ENCODE data around the gene PDPK1.

DNA sequence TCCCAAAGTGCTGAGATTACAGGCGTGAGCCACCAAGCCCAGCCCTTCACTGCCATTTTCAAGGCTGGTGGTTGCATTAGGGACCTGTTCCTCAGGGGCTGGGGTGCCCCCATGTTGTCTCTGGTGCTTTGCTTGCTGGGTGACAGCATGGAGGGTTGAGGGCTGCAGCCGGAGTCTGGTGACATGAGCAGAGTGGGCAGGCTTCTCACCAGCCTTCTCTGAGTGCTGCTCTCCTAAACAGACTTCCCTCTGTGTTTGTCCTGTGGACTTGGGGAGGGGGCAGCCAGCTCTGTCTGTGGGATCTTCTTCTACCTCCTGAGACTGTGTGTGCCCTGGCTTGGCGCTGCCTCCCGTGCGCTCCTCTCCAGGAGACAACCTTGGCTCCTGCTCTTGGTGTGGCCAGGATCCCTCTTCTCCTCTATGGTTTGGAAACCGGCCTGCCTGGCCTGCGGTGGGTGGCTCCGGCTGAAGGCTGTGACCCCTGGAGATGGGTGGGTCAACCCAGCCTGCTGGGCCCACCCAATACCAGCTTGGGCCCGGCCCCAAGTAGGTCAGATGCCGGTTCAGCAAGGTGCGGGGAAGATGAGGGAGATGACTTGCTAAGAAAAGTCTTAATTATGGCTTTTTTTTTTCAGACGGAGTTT lies 72.1 kb downstream of the PDPK1 start:
- TF ChIP-seq, protein P1, sequence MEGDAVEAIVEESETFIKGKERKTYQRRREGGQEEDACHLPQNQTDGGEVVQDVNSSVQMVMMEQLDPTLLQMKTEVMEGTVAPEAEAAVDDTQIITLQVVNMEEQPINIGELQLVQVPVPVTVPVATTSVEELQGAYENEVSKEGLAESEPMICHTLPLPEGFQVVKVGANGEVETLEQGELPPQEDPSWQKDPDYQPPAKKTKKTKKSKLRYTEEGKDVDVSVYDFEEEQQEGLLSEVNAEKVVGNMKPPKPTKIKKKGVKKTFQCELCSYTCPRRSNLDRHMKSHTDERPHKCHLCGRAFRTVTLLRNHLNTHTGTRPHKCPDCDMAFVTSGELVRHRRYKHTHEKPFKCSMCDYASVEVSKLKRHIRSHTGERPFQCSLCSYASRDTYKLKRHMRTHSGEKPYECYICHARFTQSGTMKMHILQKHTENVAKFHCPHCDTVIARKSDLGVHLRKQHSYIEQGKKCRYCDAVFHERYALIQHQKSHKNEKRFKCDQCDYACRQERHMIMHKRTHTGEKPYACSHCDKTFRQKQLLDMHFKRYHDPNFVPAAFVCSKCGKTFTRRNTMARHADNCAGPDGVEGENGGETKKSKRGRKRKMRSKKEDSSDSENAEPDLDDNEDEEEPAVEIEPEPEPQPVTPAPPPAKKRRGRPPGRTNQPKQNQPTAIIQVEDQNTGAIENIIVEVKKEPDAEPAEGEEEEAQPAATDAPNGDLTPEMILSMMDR (conservative IDR thresholded peaks at IDR 0.05 in 1 of 2, IDR thresholded peaks at IDR 0.05 in 1 of 2; ENCODE audit: low read depth in 1 of 2, low read length in 2 of 2): no peak
- TF ChIP-seq EZH2 (IDR thresholded peaks at IDR 0.05; ENCODE audit: low read length, missing control alignments): no peak
